ENCODE results near the gene CHIT1.
"Not testable (repeated sequence)": the region's sequence is repeated elsewhere in the genome, so short reads cannot be mapped to it uniquely, and the experiment has no call there.

The CHIT1 gene

DNA sequence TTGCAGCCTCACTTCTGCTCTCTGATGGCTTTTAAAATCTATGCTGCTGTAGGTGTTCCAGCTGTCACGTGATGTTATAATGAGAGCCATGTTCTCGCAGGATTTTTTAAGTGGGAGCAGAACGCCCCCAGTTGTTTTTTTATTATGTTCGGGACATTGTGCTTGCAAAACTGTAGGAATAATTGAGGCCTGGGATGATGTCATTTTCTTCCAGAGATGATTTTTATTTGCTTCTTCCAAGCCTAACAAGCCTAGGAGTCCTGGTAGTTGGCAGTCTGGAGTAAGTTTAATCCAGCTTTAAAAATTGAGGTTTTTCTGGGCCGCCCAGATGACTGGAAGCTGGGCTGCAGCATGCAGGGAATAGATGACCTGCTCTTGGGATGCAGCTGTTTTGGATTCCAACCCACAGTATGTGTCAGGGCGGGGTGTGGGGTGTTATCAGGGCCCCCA, 34.6 kb upstream of the CHIT1 start:
- no peak for DNase-seq

- no peak for DNase-seq
Measured at GRCh38 chr1:203263496-203263895, 34.0 kb upstream of the CHIT1 start.

DNA sequence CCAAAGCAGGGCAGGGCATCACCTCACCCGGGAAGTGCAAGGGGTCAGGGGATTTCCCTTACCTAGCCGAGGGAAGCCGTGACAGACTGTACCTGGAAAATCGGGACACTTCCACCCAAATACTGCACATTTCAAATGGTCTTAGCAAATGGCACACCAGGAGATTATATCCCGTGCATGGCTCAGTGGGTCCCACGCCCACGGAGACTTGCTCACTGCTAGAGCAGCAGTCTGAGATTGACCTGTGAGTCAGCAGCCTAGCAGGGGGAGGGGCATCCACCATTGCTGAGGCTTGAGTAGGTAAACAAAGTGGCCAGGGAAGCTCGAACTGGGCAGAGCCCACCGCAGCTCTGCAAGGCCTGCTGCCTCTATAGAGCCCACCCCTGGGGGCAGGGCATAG, 27.2 kb upstream of the CHIT1 start:
- DNase-seq = not testable (repeated sequence)

- DNase-seq = not testable (repeated sequence)
Measured at GRCh38 chr1:203254782-203255181, 25.3 kb upstream of the CHIT1 start.

GRCh38 chr1:203252678-203253077, 23.2 kb upstream of the CHIT1 start:
- no peak for DNase-seq

- no peak for DNase-seq
Measured at GRCh38 chr1:203251466-203251865, 22.0 kb upstream of the CHIT1 start.

GRCh38 chr1:203250911-203251310, 21.4 kb upstream of the CHIT1 start:
- DNase-seq = no peak

DNA sequence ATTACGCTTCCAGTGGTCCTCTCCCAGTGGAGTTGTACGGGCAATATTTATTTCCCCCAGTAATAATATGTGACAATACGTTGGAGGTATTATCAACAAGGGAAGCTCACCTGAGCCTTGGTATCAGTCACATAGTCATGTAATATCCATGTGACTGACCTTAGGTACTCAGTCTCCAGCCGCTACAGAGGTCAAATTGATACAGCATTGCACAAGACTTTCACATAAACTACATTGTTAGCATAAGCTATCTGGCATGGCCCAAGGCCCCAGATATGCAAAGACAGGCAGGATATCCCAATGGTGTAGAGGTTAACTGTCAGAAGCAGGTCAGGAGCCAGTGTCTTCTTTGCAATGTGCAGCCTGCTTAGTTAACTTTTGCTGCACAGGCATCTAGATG, 15.3 kb upstream of the CHIT1 start:
- no peak for DNase-seq

DNA sequence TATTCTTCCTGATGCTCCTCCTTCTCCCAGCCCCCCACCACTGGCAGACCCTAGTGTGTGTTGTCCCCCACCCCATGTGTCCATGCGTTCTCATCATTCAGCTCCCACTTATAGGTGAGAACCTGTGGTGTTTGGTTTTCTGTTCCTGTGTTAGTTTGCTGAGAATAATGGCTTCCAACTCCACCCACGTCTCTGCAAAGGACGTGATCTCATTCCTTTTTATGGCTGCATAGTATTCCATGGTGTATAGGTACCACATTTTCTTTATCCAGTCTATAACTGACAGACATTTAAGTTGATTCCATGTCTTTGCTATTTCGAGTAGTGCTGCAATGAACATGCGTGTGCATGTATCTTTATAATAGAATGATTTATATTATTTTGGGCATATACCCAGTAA, 12.2 kb upstream of the CHIT1 start:
- not testable (repeated sequence) for DNase-seq

- DNase-seq = no peak
Measured at GRCh38 chr1:203239526-203240305, 10.2 kb upstream of the CHIT1 start.

- DNase-seq = no peak
Measured at GRCh38 chr1:203239081-203239480, 9.6 kb upstream of the CHIT1 start.

DNA sequence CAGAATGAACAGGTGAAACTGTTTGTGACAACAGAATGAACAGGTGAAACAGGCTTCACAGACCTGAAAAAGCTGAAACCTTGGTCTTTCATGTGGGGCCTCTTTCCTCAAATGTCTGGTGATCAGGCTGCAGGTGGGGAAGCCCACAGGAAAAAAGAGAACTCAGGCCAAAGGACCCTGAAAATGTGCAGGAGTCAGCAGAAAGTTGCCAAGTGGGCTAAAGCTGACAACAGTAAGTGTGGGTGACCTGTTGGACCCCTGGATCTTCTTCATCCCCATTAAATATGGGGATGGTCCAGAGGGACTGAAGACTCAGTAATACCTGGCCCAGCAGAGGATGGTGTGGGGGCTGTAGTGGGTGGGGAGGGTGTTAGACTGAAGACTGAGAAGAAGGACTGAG, 9.1 kb upstream of the CHIT1 start:
- no peak for DNase-seq

GRCh38 chr1:203234901-203235300, 5.4 kb upstream of the CHIT1 start:
- DNase-seq = not testable (repeated sequence)

GRCh38 chr1:203228670-203229069, 803 bp downstream of the CHIT1 start:
- no peak for DNase-seq

GRCh38 chr1:203227371-203228083, 1.9 kb downstream of the CHIT1 start:
- no peak for DNase-seq

DNA sequence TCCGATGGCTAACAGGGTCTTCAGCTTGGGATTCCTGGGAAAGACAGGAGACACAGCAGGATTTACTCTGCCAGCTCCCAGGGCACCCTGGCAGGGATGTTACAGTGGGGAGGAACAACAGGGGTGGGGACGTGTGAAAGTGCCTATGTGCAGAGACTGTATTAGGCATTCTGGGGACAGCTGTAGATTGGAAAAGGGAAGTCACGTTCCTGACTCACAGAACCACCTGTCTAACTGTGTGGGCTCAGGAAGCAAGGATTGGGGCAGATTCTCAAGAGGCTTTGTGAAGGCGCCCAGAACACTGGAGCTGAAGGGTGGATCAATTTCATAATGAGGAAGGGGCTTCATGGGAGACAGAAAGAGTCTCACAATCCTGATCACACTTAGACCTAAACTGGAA, 4.4 kb downstream of the CHIT1 start:
- no peak for DNase-seq

- no peak for DNase-seq
Measured at GRCh38 chr1:203223012-203223775, 6.3 kb downstream of the CHIT1 start.

DNA sequence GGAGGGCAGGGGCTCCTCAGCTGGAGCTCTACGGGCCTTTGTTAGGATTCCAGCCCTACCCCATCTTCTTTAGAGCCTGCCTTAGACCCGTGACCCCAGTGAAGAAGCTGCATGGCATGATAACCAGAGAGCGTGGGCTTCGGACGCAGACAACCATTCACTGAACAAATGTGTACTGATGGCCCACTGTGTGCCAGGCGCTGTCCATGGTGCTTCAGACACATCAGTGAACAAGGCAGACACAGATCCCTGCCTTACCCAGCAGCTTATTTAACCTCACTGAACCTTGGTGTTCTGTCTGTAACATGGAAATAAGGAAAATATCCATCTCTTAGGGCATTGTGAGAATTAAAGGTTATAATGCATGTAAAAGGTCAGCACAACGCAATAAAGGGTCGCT, 9.5 kb downstream of the CHIT1 start:
- DNase-seq = no peak

DNA sequence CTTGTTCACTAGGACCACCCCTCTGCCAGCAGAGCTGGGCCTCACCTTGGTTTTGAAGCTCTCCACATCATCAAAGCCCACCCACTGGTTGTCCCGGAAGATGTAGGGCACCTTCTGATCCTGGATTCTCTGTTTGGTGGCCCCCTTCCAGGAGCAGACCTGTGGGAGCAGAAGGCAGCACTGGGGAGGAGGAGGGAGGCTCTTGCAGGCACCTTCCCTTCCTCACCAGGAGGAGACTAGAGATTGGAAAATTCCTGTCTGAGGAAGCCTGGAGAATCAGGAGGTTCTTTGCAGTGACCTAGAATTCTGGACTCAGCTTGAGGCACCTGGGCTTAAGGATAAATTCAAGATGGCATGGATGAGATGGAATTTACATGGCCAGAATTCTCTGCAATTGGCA, 10.3 kb downstream of the CHIT1 start:
- DNase-seq = no peak

DNA sequence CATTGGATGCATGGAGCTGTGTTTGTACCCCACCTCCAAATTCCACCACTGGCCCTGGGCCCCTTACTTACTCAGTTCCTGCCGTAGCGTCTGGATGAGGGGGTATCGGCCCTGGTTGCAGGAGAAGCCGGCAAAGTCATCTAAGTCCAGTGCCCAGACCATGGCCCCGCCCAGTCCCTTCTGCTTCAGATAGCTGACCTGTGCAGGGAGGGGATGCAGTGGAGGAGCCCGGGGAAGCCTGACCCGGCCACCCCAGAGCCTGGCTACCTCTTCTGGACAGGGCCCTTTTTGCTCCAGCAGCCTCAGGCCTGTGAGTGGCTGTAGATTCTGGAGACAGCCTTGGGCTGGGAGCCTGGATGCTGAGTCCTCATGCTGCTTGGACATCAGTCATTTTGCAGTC, 11.8 kb downstream of the CHIT1 start:
- no peak for DNase-seq

DNA sequence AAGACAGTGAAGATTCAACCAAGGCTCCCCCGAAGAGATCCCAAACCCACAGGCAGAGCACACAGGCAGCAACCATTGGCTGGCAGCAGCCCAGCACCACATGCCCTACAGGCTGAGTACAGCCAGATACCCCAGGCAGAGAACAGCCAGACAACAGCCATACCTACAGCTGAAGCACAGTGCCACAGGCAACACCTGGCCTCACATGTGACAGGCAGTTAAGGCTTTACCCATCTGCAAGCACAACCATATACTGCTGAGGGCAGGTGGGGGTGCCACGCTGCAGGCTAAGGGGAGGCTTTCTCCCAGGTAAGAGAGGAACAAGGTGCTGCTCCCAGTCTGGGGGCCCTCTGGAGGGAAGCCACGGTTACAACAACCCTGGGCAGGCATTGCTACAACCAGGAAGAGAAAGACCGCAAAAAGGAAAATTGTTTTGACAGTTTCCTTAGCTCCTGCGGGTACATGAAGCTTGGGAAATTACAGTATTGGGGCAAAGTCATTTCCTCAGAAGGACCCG, 12.3 kb downstream of the CHIT1 start:
- no peak for DNase-seq

- peak; percentile 57 for DNase-seq
Measured at GRCh38 chr1:203216274-203217138, 13.0 kb downstream of the CHIT1 start.
